Astrocyte (in vitro differentiated cells and primary cell): Measurements from ENCODE around the gene L3MBTL4. TPM values are rescaled to one million over a fixed set of nuclear protein-coding genes. Genes with fewer than 3 reads are reported as not detected.
"Not testable (repeated sequence)": the region's sequence is repeated elsewhere in the genome, so short reads cannot be mapped to it uniquely, and the experiment has no call there.

Experiments
- DNase-seq: peaks from one replicate; pipeline ENCODE4 v3.0.0-alpha.2; 2010; ENCODE audit warnings: low read depth
- FAIRE-seq: peaks from 2 replicates; lab custom pipeline; 2011; peaks lifted over from hg19 to GRCh38; lab: Jason Lieb, UNC
- H2AFZ ChIP-seq: 2 replicates; pipeline ENCODE4 v1.6.0; 2012; ENCODE audit warnings: low read depth, low read length, inconsistent platforms
- H3K27ac ChIP-seq: 2 replicates; pipeline ENCODE4 v1.5.1; 2011; ENCODE audit warnings: low read depth, low read length, inconsistent platforms
- H3K27me3 ChIP-seq: 2 replicates; pipeline ENCODE4 v1.6.0; 2011; ENCODE audit warnings: low read length, inconsistent platforms; ENCODE audit not compliant: insufficient read depth
- H3K36me3 ChIP-seq: 2 replicates; pipeline ENCODE4 v1.5.1; 2011; ENCODE audit warnings: low read length, inconsistent platforms; ENCODE audit not compliant: insufficient read depth
- H3K4me1 ChIP-seq: 2 replicates; pipeline ENCODE4 v1.5.1; 2011; ENCODE audit warnings: low read length, inconsistent platforms; ENCODE audit not compliant: insufficient read depth
- H3K4me2 ChIP-seq: 2 replicates; pipeline ENCODE4 v1.6.0; 2012; ENCODE audit warnings: low read length, inconsistent platforms
- H3K4me3 ChIP-seq: 2 replicates; pipeline ENCODE4 v1.5.1; 2011; ENCODE audit warnings: low read depth, mild to moderate bottlenecking, low read length, inconsistent platforms; ENCODE audit not compliant: insufficient read depth
- H3K79me2 ChIP-seq: 2 replicates; pipeline ENCODE4 v1.6.0; 2012; ENCODE audit warnings: mild to moderate bottlenecking, low read length, inconsistent platforms; ENCODE audit not compliant: insufficient read depth
- H3K9ac ChIP-seq: 2 replicates; pipeline ENCODE4 v1.6.0; 2012; ENCODE audit warnings: mild to moderate bottlenecking, low read length, inconsistent platforms
- H3K9me3 ChIP-seq: 2 replicates; pipeline ENCODE4 v1.5.1; 2012; ENCODE audit warnings: low read depth, mild to moderate bottlenecking, low read length, inconsistent platforms; ENCODE audit not compliant: insufficient read depth
- H4K20me1 ChIP-seq: 2 replicates; pipeline ENCODE4 v1.6.0; 2012; ENCODE audit warnings: low read length, inconsistent platforms; ENCODE audit not compliant: insufficient read depth
- H3K27ac Mint-ChIP-seq: one replicate; pipeline ENCODE4 v1.8.0; 2021; ENCODE audit warnings: mild to moderate bottlenecking, mixed read lengths; ENCODE audit not compliant: unreplicated experiment
- H3K27me3 Mint-ChIP-seq: one replicate; pipeline ENCODE4 v1.8.0; 2021; ENCODE audit warnings: low read depth, mixed read lengths; ENCODE audit not compliant: unreplicated experiment
- H3K36me3 Mint-ChIP-seq: one replicate; pipeline ENCODE4 v1.8.0; 2021; ENCODE audit warnings: low read depth, mixed read lengths; ENCODE audit not compliant: unreplicated experiment
- H3K4me1 Mint-ChIP-seq: one replicate; pipeline ENCODE4 v1.8.0; 2021; ENCODE audit warnings: low read depth, mixed read lengths; ENCODE audit not compliant: unreplicated experiment
- H3K4me3 Mint-ChIP-seq: one replicate; pipeline ENCODE4 v1.8.0; 2021; ENCODE audit warnings: mild to moderate bottlenecking, moderate library complexity, mixed read lengths; ENCODE audit not compliant: unreplicated experiment
- H3K9me3 Mint-ChIP-seq: one replicate; pipeline ENCODE4 v1.8.0; 2021; ENCODE audit warnings: mild to moderate bottlenecking, mixed read lengths; ENCODE audit not compliant: unreplicated experiment
- EZH2 ChIP-seq: IDR thresholded peaks from 2 replicates; pipeline ENCODE4 v1.6.1; 2012; ENCODE audit warnings: mild to moderate bottlenecking, low read length, inconsistent platforms; ENCODE audit not compliant: insufficient read depth
- total RNA-seq: library from RNA; stranded (reverse); gene quantifications from 2 replicates; pipeline ENCODE4 v1.2.1, GENCODE V29; 2021
- TF ChIP-seq, protein P1 (sequence below): IDR thresholded peaks from 2 replicates; pipeline ENCODE4 v1.5.1; 2011; ENCODE audit warnings: low read depth, mild to moderate bottlenecking, inconsistent platforms, low read length, moderate library complexity; ENCODE audit not compliant: insufficient read depth

Gene L3MBTL4
- total RNA-seq, 1 donor from 2014 or later: 0.52 TPM

DNA sequence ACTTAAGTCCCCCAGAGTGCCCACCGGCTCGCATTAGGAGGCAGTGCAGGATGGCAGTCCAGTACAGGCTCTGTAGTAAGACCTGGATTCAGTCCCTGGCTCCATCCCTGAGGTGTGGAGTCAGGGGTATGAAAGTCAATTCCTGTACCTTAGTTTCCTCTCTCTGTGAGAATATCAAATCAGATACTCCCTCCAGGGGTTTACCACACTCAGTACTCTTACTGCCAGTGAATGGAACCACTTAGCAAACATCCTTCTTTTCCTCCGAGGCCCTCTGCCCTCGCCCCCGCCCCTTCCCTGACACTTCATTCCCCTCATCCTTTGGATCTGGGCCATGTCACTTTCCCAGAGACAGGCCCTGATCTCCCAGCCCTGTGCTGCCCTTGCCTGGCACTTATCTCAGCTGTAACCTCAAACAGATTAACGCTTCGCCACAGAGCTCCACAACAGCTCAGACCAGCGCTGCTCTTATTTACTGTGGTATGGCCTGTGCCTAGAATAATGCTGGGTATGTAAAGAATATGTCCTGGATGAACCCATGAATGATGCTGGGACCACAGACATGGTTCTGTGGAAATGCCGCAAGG is 360.4 kb downstream of the L3MBTL4 start:
- Histone ChIP-seq H3K9ac (no peak overlapping the region), H4K20me1 (no peaks in the 10 kb centered on the region), H3K9me3 (no peaks in the 10 kb centered on the region), H3K4me1 (peaks cover 45% of the 10 kb centered on the region), H3K27me3 (no peaks in the 10 kb centered on the region), H3K4me3 (no peak overlapping the region), H3K4me2 (peak overlapping the region; percentile 80), H3K27ac (no peak overlapping the region), H2AFZ (no peak overlapping the region), H3K79me2 (no peaks in the 10 kb centered on the region), H3K36me3 (no peaks in the 10 kb centered on the region)
- no peak overlapping the region for H3K27ac Mint-ChIP-seq
- H3K36me3 Mint-ChIP-seq: no peaks in the 10 kb centered on the region
- FAIRE-seq (no peak), DNase-seq (no peak)
- TF ChIP-seq, protein P1, sequence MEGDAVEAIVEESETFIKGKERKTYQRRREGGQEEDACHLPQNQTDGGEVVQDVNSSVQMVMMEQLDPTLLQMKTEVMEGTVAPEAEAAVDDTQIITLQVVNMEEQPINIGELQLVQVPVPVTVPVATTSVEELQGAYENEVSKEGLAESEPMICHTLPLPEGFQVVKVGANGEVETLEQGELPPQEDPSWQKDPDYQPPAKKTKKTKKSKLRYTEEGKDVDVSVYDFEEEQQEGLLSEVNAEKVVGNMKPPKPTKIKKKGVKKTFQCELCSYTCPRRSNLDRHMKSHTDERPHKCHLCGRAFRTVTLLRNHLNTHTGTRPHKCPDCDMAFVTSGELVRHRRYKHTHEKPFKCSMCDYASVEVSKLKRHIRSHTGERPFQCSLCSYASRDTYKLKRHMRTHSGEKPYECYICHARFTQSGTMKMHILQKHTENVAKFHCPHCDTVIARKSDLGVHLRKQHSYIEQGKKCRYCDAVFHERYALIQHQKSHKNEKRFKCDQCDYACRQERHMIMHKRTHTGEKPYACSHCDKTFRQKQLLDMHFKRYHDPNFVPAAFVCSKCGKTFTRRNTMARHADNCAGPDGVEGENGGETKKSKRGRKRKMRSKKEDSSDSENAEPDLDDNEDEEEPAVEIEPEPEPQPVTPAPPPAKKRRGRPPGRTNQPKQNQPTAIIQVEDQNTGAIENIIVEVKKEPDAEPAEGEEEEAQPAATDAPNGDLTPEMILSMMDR: no peak
- no peak for TF ChIP-seq EZH2
- H3K4me3 Mint-ChIP-seq: no peak overlapping the region
- H3K4me1 Mint-ChIP-seq: peaks cover 36% of the 10 kb centered on the region
- H3K9me3 Mint-ChIP-seq: no peaks in the 10 kb centered on the region
- H3K27me3 Mint-ChIP-seq: no peaks in the 10 kb centered on the region

DNA sequence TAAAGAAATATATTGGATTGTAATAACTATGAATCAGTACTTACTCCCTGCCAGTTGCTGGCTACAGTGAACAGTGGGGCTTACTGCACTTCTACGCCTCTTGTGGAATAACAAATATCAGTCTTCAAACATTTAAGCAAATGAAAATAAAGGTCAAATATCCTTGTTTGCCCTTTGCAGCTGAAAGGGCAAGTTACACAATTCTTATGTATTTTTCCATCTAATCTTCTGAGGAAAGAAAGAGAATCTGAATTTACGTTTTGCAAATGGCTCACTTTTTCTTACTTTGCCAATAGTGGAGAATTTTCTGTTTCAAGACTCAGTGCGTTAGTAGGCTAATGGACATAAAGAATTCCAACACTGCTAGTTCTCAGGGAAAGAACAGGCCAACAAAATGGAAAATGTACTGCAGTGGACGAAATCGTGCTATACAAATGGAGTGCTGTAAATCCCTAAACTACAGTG is 362.2 kb downstream of the L3MBTL4 start:
- no peak overlapping the region for H2AFZ ChIP-seq
- no peak overlapping the region for H3K4me3 ChIP-seq
- no peak overlapping the region for H3K27ac ChIP-seq
- no peaks in the 10 kb centered on the region for H3K79me2 ChIP-seq
- no peaks in the 10 kb centered on the region for H3K27me3 ChIP-seq
- DNase-seq (no peak), FAIRE-seq (no peak)
- no peak overlapping the region for H3K27ac Mint-ChIP-seq
- H3K27me3 Mint-ChIP-seq: no peaks in the 10 kb centered on the region
- H4K20me1 ChIP-seq: no peaks in the 10 kb centered on the region
- no peaks in the 10 kb centered on the region for H3K9me3 ChIP-seq
- no peaks in the 10 kb centered on the region for H3K36me3 Mint-ChIP-seq
- TF ChIP-seq, protein P1: no peak
- no peak for TF ChIP-seq EZH2
- no peak overlapping the region for H3K9ac ChIP-seq
- no peaks in the 10 kb centered on the region for H3K36me3 ChIP-seq
- H3K9me3 Mint-ChIP-seq: peaks cover 1% of the 10 kb centered on the region
- H3K4me2 ChIP-seq: no peak overlapping the region
- peaks cover 29% of the 10 kb centered on the region for H3K4me1 ChIP-seq
- H3K4me3 Mint-ChIP-seq: no peak overlapping the region
- peaks cover 27% of the 10 kb centered on the region for H3K4me1 Mint-ChIP-seq

DNA sequence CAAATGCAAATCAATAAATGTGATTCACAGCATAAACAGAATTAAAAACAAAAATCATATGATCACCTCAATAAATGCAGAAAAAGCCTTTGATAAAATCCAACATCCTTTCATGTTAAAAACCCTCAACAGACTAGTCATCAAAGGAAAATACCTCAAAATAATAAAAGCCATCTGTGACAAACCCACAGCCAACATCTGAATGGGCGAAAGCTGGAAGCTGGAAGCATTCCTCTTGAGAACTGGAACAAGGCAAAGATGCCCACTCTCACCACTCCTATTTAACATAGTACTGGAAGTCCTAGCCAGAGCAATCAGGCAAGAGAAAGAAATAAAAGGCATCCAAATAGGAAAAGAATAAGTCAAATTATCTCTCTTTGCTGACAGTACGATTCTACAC is 367.1 kb downstream of the L3MBTL4 start:
- H3K9me3 Mint-ChIP-seq: peaks cover 16% of the 10 kb centered on the region
- not testable (repeated sequence) for H3K9me3 ChIP-seq, H3K4me1 Mint-ChIP-seq, H3K27ac Mint-ChIP-seq, H3K27ac ChIP-seq, H3K4me3 ChIP-seq, H3K27me3 ChIP-seq, FAIRE-seq, H3K4me2 ChIP-seq, H3K36me3 ChIP-seq, H4K20me1 ChIP-seq, H3K36me3 Mint-ChIP-seq, H3K9ac ChIP-seq, H3K4me1 ChIP-seq, H3K79me2 ChIP-seq, H2AFZ ChIP-seq, H3K27me3 Mint-ChIP-seq, H3K4me3 Mint-ChIP-seq
- peak; percentile 22 for DNase-seq
